ENCODE measurements around the gene IQGAP2.

DNA sequence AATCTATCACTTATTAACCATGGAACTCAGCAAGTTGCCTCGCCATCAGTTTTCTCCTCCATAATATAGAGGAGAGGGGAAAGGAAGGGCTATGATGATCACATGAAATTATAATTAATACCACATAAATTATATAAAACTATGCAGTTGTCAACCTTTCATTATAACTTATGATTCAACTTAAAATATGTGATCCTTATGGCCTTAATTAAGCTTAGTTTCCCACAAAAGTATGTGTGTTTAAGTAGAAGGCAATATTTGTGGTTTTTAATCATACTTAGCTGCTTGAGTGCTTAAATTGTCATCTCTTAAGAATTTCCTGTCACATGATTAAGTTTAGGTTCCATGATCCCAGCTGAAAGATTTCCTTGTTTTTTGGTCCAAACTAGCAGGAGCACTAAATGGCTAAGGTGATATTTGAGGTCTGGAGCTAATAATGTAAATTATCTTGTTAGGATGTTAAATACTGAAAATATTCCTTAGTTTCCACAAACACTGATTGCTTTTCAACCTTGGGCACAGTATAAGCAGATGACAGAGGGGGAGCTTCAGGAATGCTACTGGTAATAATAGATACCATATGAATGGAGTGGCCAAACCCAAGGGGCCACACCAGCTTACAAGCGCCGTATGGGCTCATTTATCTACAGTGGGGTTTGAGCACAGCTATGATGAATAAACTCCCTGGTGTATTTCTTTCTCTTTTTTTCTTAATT, 286.4 kb downstream of the IQGAP2 start:
- TF ChIP-seq POLR2A (IDR thresholded peaks at IDR 0.05; ENCODE audit: low read length): no peak
- no peak for TF ChIP-seq GATA1 (IDR thresholded peaks at IDR 0.05; ENCODE audit: low read depth, low read length)

Measured in erythroblast (primary cell).